Measurements from ENCODE around the gene BICDL1.
A peak's percentile ranks its signal among the peaks of the same experiment; 100 is the strongest.

Gene BICDL1

GRCh38 chr12:120106151-120106550, 117.1 kb downstream of the BICDL1 start:
- H3K9me3 ChIP-seq (ENCODE audit: control insufficient read depth, low read length): no peaks in the 10 kb centered on the region
- H3K4me3 ChIP-seq (ENCODE audit: insufficient read depth, low read depth, low read length, poor library complexity, severe bottlenecking): no peak overlapping the region
- H3K4me1 ChIP-seq (ENCODE audit: control insufficient read depth, insufficient read depth, low read length, poor library complexity, severe bottlenecking): peaks cover 34% of the 10 kb centered on the region
- no peak overlapping the region for H3K27ac ChIP-seq (ENCODE audit: insufficient read depth, low read length, poor library complexity, severe bottlenecking)
- H3K27me3 ChIP-seq (replicated peaks; ENCODE audit: control insufficient read depth, insufficient read depth, low read length, poor library complexity, severe bottlenecking): no peaks in the 10 kb centered on the region
- DNase-seq: no peak
- H3K36me3 ChIP-seq (ENCODE audit: control insufficient read depth, insufficient read depth, low read length): peaks cover 48% of the 10 kb centered on the region

GRCh38 chr12:120109570-120110267, 120.7 kb downstream of the BICDL1 start:
- H3K27me3 ChIP-seq (replicated peaks; ENCODE audit: control insufficient read depth, insufficient read depth, low read length, poor library complexity, severe bottlenecking): no peaks in the 10 kb centered on the region
- DNase-seq: no peak
- H3K9me3 ChIP-seq (ENCODE audit: control insufficient read depth, low read length): no peaks in the 10 kb centered on the region
- H3K4me1 ChIP-seq (ENCODE audit: control insufficient read depth, insufficient read depth, low read length, poor library complexity, severe bottlenecking): peaks cover 38% of the 10 kb centered on the region
- peaks cover 19% of the 10 kb centered on the region for H3K36me3 ChIP-seq (ENCODE audit: control insufficient read depth, insufficient read depth, low read length)
- no peak overlapping the region for H3K4me3 ChIP-seq (ENCODE audit: insufficient read depth, low read depth, low read length, poor library complexity, severe bottlenecking)
- peak overlapping the region; percentile 68 for H3K27ac ChIP-seq (ENCODE audit: insufficient read depth, low read length, poor library complexity, severe bottlenecking)

GRCh38 chr12:120110550-120111501, 121.8 kb downstream of the BICDL1 start:
- H3K27me3 ChIP-seq (replicated peaks; ENCODE audit: control insufficient read depth, insufficient read depth, low read length, poor library complexity, severe bottlenecking): no peaks in the 10 kb centered on the region
- peaks cover 48% of the 10 kb centered on the region for H3K4me1 ChIP-seq (ENCODE audit: control insufficient read depth, insufficient read depth, low read length, poor library complexity, severe bottlenecking)
- no peaks in the 10 kb centered on the region for H3K9me3 ChIP-seq (ENCODE audit: control insufficient read depth, low read length)
- peak overlapping the region; percentile 39 for H3K4me3 ChIP-seq (ENCODE audit: insufficient read depth, low read depth, low read length, poor library complexity, severe bottlenecking)
- DNase-seq: peak; percentile 23 to 39 (median 29)
- peak overlapping the region; percentile 68 for H3K27ac ChIP-seq (ENCODE audit: insufficient read depth, low read length, poor library complexity, severe bottlenecking)
- H3K36me3 ChIP-seq (ENCODE audit: control insufficient read depth, insufficient read depth, low read length): peaks cover 13% of the 10 kb centered on the region

- peaks cover 58% of the 10 kb centered on the region for H3K4me1 ChIP-seq (ENCODE audit: control insufficient read depth, insufficient read depth, low read length, poor library complexity, severe bottlenecking)
Measured at GRCh38 chr12:120115066-120115465, 126.0 kb downstream of the BICDL1 start.

GRCh38 chr12:120115692-120116440, 126.8 kb downstream of the BICDL1 start:
- peak in 1 of 3 donors; percentile 8 for DNase-seq
- peaks cover 53% of the 10 kb centered on the region for H3K4me1 ChIP-seq (ENCODE audit: control insufficient read depth, insufficient read depth, low read length, poor library complexity, severe bottlenecking)
- H3K9me3 ChIP-seq (ENCODE audit: control insufficient read depth, low read length): no peaks in the 10 kb centered on the region
- peak overlapping the region; percentile 47 for H3K4me3 ChIP-seq (ENCODE audit: insufficient read depth, low read depth, low read length, poor library complexity, severe bottlenecking)
- H3K27me3 ChIP-seq (replicated peaks; ENCODE audit: control insufficient read depth, insufficient read depth, low read length, poor library complexity, severe bottlenecking): no peaks in the 10 kb centered on the region
- peak overlapping the region; percentile 96 for H3K27ac ChIP-seq (ENCODE audit: insufficient read depth, low read length, poor library complexity, severe bottlenecking)
- no peaks in the 10 kb centered on the region for H3K36me3 ChIP-seq (ENCODE audit: control insufficient read depth, insufficient read depth, low read length)

More at GRCh38 chr12:120115066-120115465, 126.0 kb downstream of the BICDL1 start:
- peak overlapping the region; percentile 27 for H3K27ac ChIP-seq (ENCODE audit: insufficient read depth, low read length, poor library complexity, severe bottlenecking)
- no peaks in the 10 kb centered on the region for H3K36me3 ChIP-seq (ENCODE audit: control insufficient read depth, insufficient read depth, low read length)
- H3K27me3 ChIP-seq (replicated peaks; ENCODE audit: control insufficient read depth, insufficient read depth, low read length, poor library complexity, severe bottlenecking): no peaks in the 10 kb centered on the region
- peak overlapping the region; percentile 4 for H3K4me3 ChIP-seq (ENCODE audit: insufficient read depth, low read depth, low read length, poor library complexity, severe bottlenecking)
- no peak for DNase-seq
- no peaks in the 10 kb centered on the region for H3K9me3 ChIP-seq (ENCODE audit: control insufficient read depth, low read length)

- no peaks in the 10 kb centered on the region for H3K27me3 ChIP-seq (replicated peaks; ENCODE audit: control insufficient read depth, insufficient read depth, low read length, poor library complexity, severe bottlenecking)
- DNase-seq: no peak
- H3K27ac ChIP-seq (ENCODE audit: insufficient read depth, low read length, poor library complexity, severe bottlenecking): peak within 1 kb of the TSS; percentile 96
- no peaks in the 10 kb centered on the region for H3K9me3 ChIP-seq (ENCODE audit: control insufficient read depth, low read length)
- H3K4me3 ChIP-seq (ENCODE audit: insufficient read depth, low read depth, low read length, poor library complexity, severe bottlenecking): peak within 1 kb of the TSS; percentile 97
- no peaks in the 10 kb centered on the region for H3K36me3 ChIP-seq (ENCODE audit: control insufficient read depth, insufficient read depth, low read length)
- H3K4me1 ChIP-seq (ENCODE audit: control insufficient read depth, insufficient read depth, low read length, poor library complexity, severe bottlenecking): peaks cover 53% of the 10 kb centered on the region
Measured at GRCh38 chr12:120116441-120116791, 127.4 kb downstream of the BICDL1 start, which contains the start of gene RAB35. Gene RAB35 (minus strand): TSS chr12:120116753. CDS start chr12:120116650, 103 bp downstream.

GRCh38 chr12:120116792-120117651, 128.0 kb downstream of the BICDL1 start:
- DNase-seq: peak; percentile 94 to 95 (median 95)
- peak overlapping the region; percentile 97 for H3K4me3 ChIP-seq (ENCODE audit: insufficient read depth, low read depth, low read length, poor library complexity, severe bottlenecking)
- H3K4me1 ChIP-seq (ENCODE audit: control insufficient read depth, insufficient read depth, low read length, poor library complexity, severe bottlenecking): peaks cover 55% of the 10 kb centered on the region
- H3K36me3 ChIP-seq (ENCODE audit: control insufficient read depth, insufficient read depth, low read length): no peaks in the 10 kb centered on the region
- no peaks in the 10 kb centered on the region for H3K9me3 ChIP-seq (ENCODE audit: control insufficient read depth, low read length)
- peak overlapping the region; percentile 96 for H3K27ac ChIP-seq (ENCODE audit: insufficient read depth, low read length, poor library complexity, severe bottlenecking)
- no peaks in the 10 kb centered on the region for H3K27me3 ChIP-seq (replicated peaks; ENCODE audit: control insufficient read depth, insufficient read depth, low read length, poor library complexity, severe bottlenecking)

- no peak for DNase-seq
- Histone ChIP-seq H3K4me1 (ENCODE audit: control insufficient read depth, insufficient read depth, low read length, poor library complexity, severe bottlenecking) (peaks cover 58% of the 10 kb centered on the region), H3K4me3 (ENCODE audit: insufficient read depth, low read depth, low read length, poor library complexity, severe bottlenecking) (peak overlapping the region; percentile 97), H3K9me3 (ENCODE audit: control insufficient read depth, low read length) (no peaks in the 10 kb centered on the region), H3K27ac (ENCODE audit: insufficient read depth, low read length, poor library complexity, severe bottlenecking) (peak overlapping the region; percentile 96), H3K36me3 (ENCODE audit: control insufficient read depth, insufficient read depth, low read length) (no peaks in the 10 kb centered on the region), H3K27me3 (replicated peaks; ENCODE audit: control insufficient read depth, insufficient read depth, low read length, poor library complexity, severe bottlenecking) (no peaks in the 10 kb centered on the region)
Measured at GRCh38 chr12:120117961-120118320, 128.9 kb downstream of the BICDL1 start.
